Breast epithelium (tissue), 3 donors: ENCODE measurements around the gene PXDC1.

Experiments
- CTCF ChIP-seq, 3 donors: fragments of 450-650 bp; IDR thresholded peaks; one replicate each; pipeline ENCODE4 v1.5.1; 2016 to 2017; ENCODE audit warnings: antibody characterized with exemption in 3 of 3, mild to moderate bottlenecking in 3 of 3, moderate library complexity in 3 of 3
- POLR2A ChIP-seq: fragments of 450-650 bp; IDR thresholded peaks from one replicate; pipeline ENCODE4 v1.6.1; 2016; ENCODE audit warnings: antibody characterized with exemption, mild to moderate bottlenecking, moderate library complexity
- POLR2AphosphoS5 ChIP-seq, 3 donors: sonication (generic); formaldehyde crosslinking; IDR thresholded peaks; one replicate each; pipeline ENCODE4 v1.6.1; 2017; ENCODE audit warnings: antibody characterized with exemption in 3 of 3

- no peak for TF ChIP-seq CTCF (IDR thresholded peaks at IDR 0.05)
- no peak for TF ChIP-seq POLR2A
- TF ChIP-seq POLR2AphosphoS5 (IDR thresholded peaks at IDR 0.05) = no peak
Measured at GRCh38 chr6:3784423-3784822, 32.9 kb upstream of the PXDC1 start.
